GM12865 (cell line): ENCODE results near the gene EPHA4.

Source experiments
- DNase-seq: peaks from one replicate; pipeline ENCODE4 v3.0.0; 2010; ENCODE audit warnings: low read depth
- H3K4me3 ChIP-seq: 2 replicates; pipeline ENCODE4 v1.5.1; 2011; ENCODE audit warnings: mild to moderate bottlenecking, low read depth, low read length, control low read depth
- TF ChIP-seq, protein P1 (sequence below): IDR thresholded peaks from 2 replicates; pipeline ENCODE4 v1.5.1; 2011; ENCODE audit warnings: low read length, control low read depth, low read depth, inconsistent platforms; ENCODE audit not compliant: insufficient read depth; ENCODE audit errors: missing control alignments

The EPHA4 gene

DNA sequence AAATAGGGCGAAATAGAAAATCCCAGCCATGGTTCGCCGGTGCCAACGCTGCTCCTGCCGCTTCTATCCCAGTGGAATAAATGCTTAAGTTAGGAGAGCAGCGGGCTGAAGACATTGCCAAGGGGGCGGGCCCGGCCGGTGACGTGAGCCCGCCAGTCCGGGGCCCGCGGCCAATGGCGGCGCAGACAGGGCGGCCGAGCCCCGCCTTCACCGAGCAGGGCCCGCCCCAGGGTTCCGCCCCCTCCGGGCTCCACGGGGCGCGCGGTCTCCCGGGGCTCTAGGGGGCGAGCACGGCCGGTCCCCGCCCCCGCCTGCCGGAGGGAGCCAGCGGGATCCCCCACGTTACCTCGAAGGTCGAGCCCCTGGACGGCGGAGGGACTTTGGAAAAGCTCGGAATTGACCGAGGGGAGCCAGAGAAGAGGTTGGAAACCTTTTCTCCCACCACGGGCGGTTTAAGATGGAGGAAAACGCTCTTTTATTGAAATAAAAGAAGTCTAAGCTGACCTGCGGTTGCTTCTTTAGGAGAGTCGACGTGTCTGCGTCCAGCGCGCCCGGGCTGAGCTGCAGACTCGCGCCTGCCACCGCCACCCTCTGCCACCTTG is at the start of gene EPHA4:
EPHA4 (minus strand) TSS at position 86 of the 602 bp plus-strand sequence; CDS start at position 30, 56 bp downstream.
- peak within 1 kb of the TSS; percentile 66 for H3K4me3 ChIP-seq
- DNase-seq, result peak; percentile 77
- TF ChIP-seq, protein P1, sequence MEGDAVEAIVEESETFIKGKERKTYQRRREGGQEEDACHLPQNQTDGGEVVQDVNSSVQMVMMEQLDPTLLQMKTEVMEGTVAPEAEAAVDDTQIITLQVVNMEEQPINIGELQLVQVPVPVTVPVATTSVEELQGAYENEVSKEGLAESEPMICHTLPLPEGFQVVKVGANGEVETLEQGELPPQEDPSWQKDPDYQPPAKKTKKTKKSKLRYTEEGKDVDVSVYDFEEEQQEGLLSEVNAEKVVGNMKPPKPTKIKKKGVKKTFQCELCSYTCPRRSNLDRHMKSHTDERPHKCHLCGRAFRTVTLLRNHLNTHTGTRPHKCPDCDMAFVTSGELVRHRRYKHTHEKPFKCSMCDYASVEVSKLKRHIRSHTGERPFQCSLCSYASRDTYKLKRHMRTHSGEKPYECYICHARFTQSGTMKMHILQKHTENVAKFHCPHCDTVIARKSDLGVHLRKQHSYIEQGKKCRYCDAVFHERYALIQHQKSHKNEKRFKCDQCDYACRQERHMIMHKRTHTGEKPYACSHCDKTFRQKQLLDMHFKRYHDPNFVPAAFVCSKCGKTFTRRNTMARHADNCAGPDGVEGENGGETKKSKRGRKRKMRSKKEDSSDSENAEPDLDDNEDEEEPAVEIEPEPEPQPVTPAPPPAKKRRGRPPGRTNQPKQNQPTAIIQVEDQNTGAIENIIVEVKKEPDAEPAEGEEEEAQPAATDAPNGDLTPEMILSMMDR, result peak; percentile 12

DNA sequence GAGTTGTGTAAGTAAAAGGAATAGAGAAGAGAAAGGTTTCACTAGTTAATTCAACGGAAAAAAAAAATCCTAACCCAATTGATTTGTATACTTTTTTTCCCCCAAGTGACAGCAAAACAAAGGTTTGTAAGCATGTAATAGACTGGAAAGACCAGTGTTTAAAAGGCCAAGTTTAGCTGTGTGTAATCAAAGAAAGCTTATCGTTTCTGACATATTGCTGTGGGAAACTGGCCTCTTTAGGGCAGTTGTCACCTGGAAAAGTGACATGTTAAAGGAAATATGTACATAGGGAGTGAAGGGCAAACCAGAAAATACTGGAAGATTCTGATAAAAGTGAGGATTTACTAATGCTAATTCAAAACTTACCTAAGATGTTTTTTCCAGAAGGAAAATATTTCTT is 45.9 kb upstream of the EPHA4 start:
- no peak overlapping the region for H3K4me3 ChIP-seq
- TF ChIP-seq, protein P1, result no peak
- DNase-seq, result no peak

DNA sequence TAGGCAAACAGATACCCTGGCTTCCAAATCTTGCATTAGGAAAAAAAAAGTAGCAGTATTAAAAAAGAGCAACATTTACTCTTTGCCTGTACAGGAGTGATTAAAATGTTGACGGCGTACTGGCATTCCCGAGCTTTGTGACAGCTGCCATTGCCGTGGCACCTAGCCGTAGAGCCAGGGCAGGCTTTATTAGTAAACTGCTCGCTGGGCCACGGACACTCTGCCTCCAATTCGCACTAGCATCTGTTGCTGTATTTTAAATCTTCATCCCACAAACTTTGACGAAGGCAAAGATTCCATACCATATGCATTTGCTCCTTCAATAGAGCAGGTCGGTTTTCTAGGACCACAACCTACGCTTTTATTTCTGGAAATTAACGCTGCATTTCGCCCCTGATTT is 44.5 kb upstream of the EPHA4 start:
- TF ChIP-seq, protein P1, result no peak
- DNase-seq, result no peak
- H3K4me3 ChIP-seq, result no peak overlapping the region

DNA sequence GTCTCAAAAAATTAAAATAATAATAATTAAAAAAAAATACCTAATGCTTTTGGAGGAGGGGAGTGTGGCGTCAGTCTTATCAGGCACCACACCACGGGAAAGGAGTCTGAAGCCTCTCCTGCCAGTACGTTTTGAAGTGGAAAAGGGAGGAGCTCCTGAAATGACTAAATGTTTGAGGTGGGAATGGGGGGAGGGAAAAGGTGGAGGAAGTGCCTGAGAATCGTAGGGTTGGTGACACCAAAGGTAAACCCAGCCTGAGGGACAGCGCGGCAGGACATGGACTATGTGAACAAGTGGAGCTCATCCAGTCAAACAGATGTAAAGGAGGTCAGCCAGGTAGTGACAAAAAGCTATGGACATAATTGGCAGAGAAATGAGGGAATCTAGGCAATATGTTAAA is 42.2 kb upstream of the EPHA4 start:
- TF ChIP-seq, protein P1, result no peak
- DNase-seq, result no peak
- no peak overlapping the region for H3K4me3 ChIP-seq

DNA sequence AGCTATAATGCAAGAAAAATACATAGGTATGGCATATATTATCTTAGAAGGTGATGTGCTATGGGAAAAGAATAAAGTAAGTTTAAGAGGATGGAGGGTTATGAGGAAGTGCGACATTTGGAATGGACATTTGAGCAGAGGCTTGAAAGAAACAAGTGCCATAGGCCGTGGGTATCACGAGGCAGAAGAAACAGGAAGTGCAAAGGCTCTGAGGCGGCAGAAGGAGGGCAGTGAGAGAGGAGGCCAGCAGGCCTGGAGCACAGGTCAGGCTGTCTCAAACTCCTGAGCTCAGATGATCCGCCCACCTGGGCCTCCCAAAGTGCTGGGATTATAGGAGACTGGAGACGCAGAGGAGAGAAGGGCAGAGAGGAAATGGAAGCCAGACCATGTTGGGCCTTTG is 40.7 kb upstream of the EPHA4 start:
- DNase-seq, result no peak
- no peak overlapping the region for H3K4me3 ChIP-seq
- TF ChIP-seq, protein P1, result no peak

GRCh38 chr2:221612161-221612560 is 40.1 kb upstream of the EPHA4 start:
- DNase-seq, result no peak
- TF ChIP-seq, protein P1, result no peak
- no peak overlapping the region for H3K4me3 ChIP-seq

GRCh38 chr2:221610675-221611074 is 38.6 kb upstream of the EPHA4 start:
- TF ChIP-seq, protein P1, result no peak
- H3K4me3 ChIP-seq, result no peak overlapping the region
- DNase-seq, result no peak
